GM21825 (cell line): ENCODE data around the gene PHTF1.
"Not testable (repeated sequence)": the region's sequence is repeated elsewhere in the genome, so short reads cannot be mapped to it uniquely, and the experiment has no call there.

Experiments used
- ATAC-seq: cut with Tn5 transposase; IDR thresholded peaks from one replicate; pipeline ENCODE4 v1.9.1; 2021; ENCODE audit warnings: mild to moderate bottlenecking, moderate library complexity; ENCODE audit not compliant: unreplicated experiment

PHTF1 gene

GRCh38 chr1:113779542-113779941, 20.3 kb upstream of the PHTF1 start:
- ATAC-seq, result no peak

GRCh38 chr1:113777561-113777960, 18.3 kb upstream of the PHTF1 start:
- no peak for ATAC-seq

- ATAC-seq, result no peak
These were observed 10.7 kb upstream of the PHTF1 start for GRCh38 chr1:113770031-113770430.

- no peak for ATAC-seq
These were observed 10.3 kb upstream of the PHTF1 start for GRCh38 chr1:113769601-113769970.

GRCh38 chr1:113768916-113769600, 9.8 kb upstream of the PHTF1 start:
- ATAC-seq, result no peak

- no peak for ATAC-seq
These were observed 6.3 kb upstream of the PHTF1 start for GRCh38 chr1:113765306-113766230.

GRCh38 chr1:113763661-113764060, 4.4 kb upstream of the PHTF1 start:
- ATAC-seq, result no peak

- ATAC-seq, result no peak
These were observed 2.7 kb upstream of the PHTF1 start for GRCh38 chr1:113761937-113762336.

- ATAC-seq, result no peak
These were observed 1.1 kb upstream of the PHTF1 start for GRCh38 chr1:113760102-113761080.

- ATAC-seq, result peak; percentile 54
These were observed 504 bp downstream of the PHTF1 start for GRCh38 chr1:113758631-113759332.

- no peak for ATAC-seq
These were observed 2.8 kb downstream of the PHTF1 start for GRCh38 chr1:113756461-113756860.

- not testable (repeated sequence) for ATAC-seq
These were observed 6.0 kb downstream of the PHTF1 start for GRCh38 chr1:113753333-113753732.

- ATAC-seq, result no peak
These were observed 7.8 kb downstream of the PHTF1 start for GRCh38 chr1:113751516-113751915.

- ATAC-seq, result no peak
These were observed 8.2 kb downstream of the PHTF1 start for GRCh38 chr1:113751114-113751513.

GRCh38 chr1:113749402-113749801, 9.9 kb downstream of the PHTF1 start:
- no peak for ATAC-seq

GRCh38 chr1:113747376-113747775, 11.9 kb downstream of the PHTF1 start:
- ATAC-seq, result no peak

- no peak for ATAC-seq
These were observed 13.9 kb downstream of the PHTF1 start for GRCh38 chr1:113745425-113745824.

GRCh38 chr1:113744114-113744513, 15.2 kb downstream of the PHTF1 start:
- ATAC-seq, result no peak

GRCh38 chr1:113742515-113742914, 16.8 kb downstream of the PHTF1 start:
- ATAC-seq, result no peak

GRCh38 chr1:113734357-113735055, 24.8 kb downstream of the PHTF1 start:
- no peak for ATAC-seq
